ENCODE results near the gene ERFL.
"Not testable (repeated sequence)": the region's sequence is repeated elsewhere in the genome, so short reads cannot be mapped to it uniquely, and the experiment has no call there.

Gene ERFL

GRCh38 chr19:41919948-41920712 lies 8.1 kb downstream of the ERFL start:
- no peak for DNase-seq
- in situ Hi-C loops (cut with HindIII; ENCODE audit: low pct_ligation_motif_present, low pct_unique_long_range_greater_than_20kb, low sequenced_read_pairs): no loop called here

GRCh38 chr19:41918653-41919244 lies 9.5 kb downstream of the ERFL start:
- DNase-seq: no peak

GRCh38 chr19:41918095-41918494 lies 10.2 kb downstream of the ERFL start:
- no peak for DNase-seq
- in situ Hi-C loops (cut with HindIII; ENCODE audit: low pct_ligation_motif_present, low pct_unique_long_range_greater_than_20kb, low sequenced_read_pairs): no loop called here

More at GRCh38 chr19:41918653-41919244, 9.5 kb downstream of the ERFL start:
- in situ Hi-C loops (cut with HindIII; ENCODE audit: low pct_ligation_motif_present, low pct_unique_long_range_greater_than_20kb, low sequenced_read_pairs): no loop called here

- in situ Hi-C loops (cut with HindIII; ENCODE audit: low pct_ligation_motif_present, low pct_unique_long_range_greater_than_20kb, low sequenced_read_pairs): no loop called here
- DNase-seq: no peak
Measured at GRCh38 chr19:41917676-41918075, 10.6 kb downstream of the ERFL start.

GRCh38 chr19:41915776-41916414 lies 12.4 kb downstream of the ERFL start:
- DNase-seq: no peak
- in situ Hi-C loops (cut with HindIII; ENCODE audit: low pct_ligation_motif_present, low pct_unique_long_range_greater_than_20kb, low sequenced_read_pairs): no loop called here

- in situ Hi-C loops (cut with HindIII; ENCODE audit: low pct_ligation_motif_present, low pct_unique_long_range_greater_than_20kb, low sequenced_read_pairs): no loop called here
Measured at GRCh38 chr19:41915021-41915775, 13.1 kb downstream of the ERFL start.

GRCh38 chr19:41914424-41914834 lies 13.8 kb downstream of the ERFL start:
- in situ Hi-C loops (cut with HindIII; ENCODE audit: low pct_ligation_motif_present, low pct_unique_long_range_greater_than_20kb, low sequenced_read_pairs); DNase-seq: not testable (repeated sequence)

More at GRCh38 chr19:41915021-41915775, 13.1 kb downstream of the ERFL start:
- no peak for DNase-seq

- DNase-seq: no peak
- in situ Hi-C loops (cut with HindIII; ENCODE audit: low pct_ligation_motif_present, low pct_unique_long_range_greater_than_20kb, low sequenced_read_pairs): no loop called here
Measured at GRCh38 chr19:41913538-41914423, 14.5 kb downstream of the ERFL start.

GRCh38 chr19:41912899-41913537 lies 15.2 kb downstream of the ERFL start:
- in situ Hi-C loops (cut with HindIII; ENCODE audit: low pct_ligation_motif_present, low pct_unique_long_range_greater_than_20kb, low sequenced_read_pairs): no loop called here
- no peak for DNase-seq

GRCh38 chr19:41911889-41912731 lies 16.1 kb downstream of the ERFL start:
- in situ Hi-C loops (cut with HindIII; ENCODE audit: low pct_ligation_motif_present, low pct_unique_long_range_greater_than_20kb, low sequenced_read_pairs): no loop called here
- DNase-seq: no peak

- DNase-seq: no peak
- in situ Hi-C loops (cut with HindIII; ENCODE audit: low pct_ligation_motif_present, low pct_unique_long_range_greater_than_20kb, low sequenced_read_pairs): no loop called here
Measured at GRCh38 chr19:41910992-41911888, 17.0 kb downstream of the ERFL start.

- no peak for DNase-seq
- in situ Hi-C loops (cut with HindIII; ENCODE audit: low pct_ligation_motif_present, low pct_unique_long_range_greater_than_20kb, low sequenced_read_pairs): no loop called here
Measured at GRCh38 chr19:41910240-41910991, 17.8 kb downstream of the ERFL start.

- no peak for DNase-seq
- in situ Hi-C loops (cut with HindIII; ENCODE audit: low pct_ligation_motif_present, low pct_unique_long_range_greater_than_20kb, low sequenced_read_pairs): no loop called here
Measured at GRCh38 chr19:41909706-41910105, 18.5 kb downstream of the ERFL start.

GRCh38 chr19:41908724-41909464 lies 19.4 kb downstream of the ERFL start:
- in situ Hi-C loops (cut with HindIII; ENCODE audit: low pct_ligation_motif_present, low pct_unique_long_range_greater_than_20kb, low sequenced_read_pairs): no loop called here

More at GRCh38 chr19:41908724-41909464, 19.4 kb downstream of the ERFL start:
- no peak for DNase-seq

Data from ACHN (cell line).